ENCODE data around the gene TSN. TPM values are rescaled to one million over a fixed set of nuclear protein-coding genes. Genes with fewer than 3 reads are reported as not detected.
A peak's percentile ranks its signal among the peaks of the same experiment; 100 is the strongest.

The TSN gene
- total RNA-seq, 2 donors from 2014 or later, result 35.3 to 58.7 TPM

DNA sequence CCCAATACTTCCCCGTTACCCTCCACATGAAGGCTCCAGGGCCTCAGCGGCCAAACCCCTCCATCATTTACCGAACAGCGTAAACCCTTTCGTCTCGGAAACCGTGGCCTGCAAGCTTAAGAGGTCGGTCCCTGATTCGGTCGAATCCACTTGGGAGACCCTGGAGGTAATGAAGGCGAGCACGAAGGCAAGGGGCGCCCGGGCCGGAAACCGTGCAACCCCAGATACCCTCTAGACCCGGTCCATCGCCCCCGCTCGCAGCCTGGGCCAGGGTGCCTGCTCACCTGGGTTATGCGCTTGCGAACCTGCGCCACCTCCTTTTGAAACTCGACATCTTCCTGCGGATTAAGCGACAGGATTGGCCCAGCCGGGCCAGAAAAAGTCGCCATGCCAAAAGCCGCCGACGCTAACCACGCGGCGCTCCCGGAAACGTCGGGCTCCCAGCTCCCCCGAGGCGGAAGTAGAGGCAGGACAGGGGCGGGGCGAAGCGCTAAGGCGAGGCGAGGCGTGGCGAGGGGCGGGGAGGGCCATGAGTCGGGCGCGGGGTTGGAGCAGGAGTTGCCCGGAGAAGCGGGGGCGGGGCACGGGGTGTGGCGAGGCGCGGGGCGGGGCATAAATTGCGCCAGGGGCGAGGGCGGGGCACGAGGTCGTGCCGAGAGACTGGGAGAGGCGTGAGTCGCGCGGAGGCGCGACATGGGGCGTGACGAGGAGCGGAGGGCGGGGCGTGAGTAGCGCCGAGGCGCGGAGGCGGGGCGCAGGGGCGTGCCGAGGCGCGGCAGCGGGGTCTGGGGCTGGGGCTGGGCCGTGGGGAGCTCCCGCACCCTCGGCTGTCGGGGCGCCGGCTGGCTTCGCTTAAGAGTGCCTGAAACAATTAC, 18.8 kb upstream of the TSN start, which contains the start of gene NIFK:
Gene NIFK (minus strand): TSS at position 414 of the 875 bp plus-strand sequence. CDS start 25 bp downstream, at position 389.
- Histone ChIP-seq H3K4me3 (peak within 1 kb of the TSS; percentile 61 to 72), H3K27ac (peak within 1 kb of the TSS; percentile 53 to 60), H3K36me3 (peaks cover 0 to 2% of the 10 kb centered on the region in 2 donors), H3K27me3 (replicated peaks; ENCODE audit: insufficient read depth) (no peaks in the 10 kb centered on the region), H3K4me1 (replicated peaks) (no peaks in the 10 kb centered on the region), H3K9me3 (no peaks in the 10 kb centered on the region)
- TF ChIP-seq POLR2A (IDR thresholded peaks at IDR 0.05) (peak; percentile 50), POLR2AphosphoS5 (IDR thresholded peaks at IDR 0.05) (peak; percentile 85)
- TF ChIP-seq, protein P1, sequence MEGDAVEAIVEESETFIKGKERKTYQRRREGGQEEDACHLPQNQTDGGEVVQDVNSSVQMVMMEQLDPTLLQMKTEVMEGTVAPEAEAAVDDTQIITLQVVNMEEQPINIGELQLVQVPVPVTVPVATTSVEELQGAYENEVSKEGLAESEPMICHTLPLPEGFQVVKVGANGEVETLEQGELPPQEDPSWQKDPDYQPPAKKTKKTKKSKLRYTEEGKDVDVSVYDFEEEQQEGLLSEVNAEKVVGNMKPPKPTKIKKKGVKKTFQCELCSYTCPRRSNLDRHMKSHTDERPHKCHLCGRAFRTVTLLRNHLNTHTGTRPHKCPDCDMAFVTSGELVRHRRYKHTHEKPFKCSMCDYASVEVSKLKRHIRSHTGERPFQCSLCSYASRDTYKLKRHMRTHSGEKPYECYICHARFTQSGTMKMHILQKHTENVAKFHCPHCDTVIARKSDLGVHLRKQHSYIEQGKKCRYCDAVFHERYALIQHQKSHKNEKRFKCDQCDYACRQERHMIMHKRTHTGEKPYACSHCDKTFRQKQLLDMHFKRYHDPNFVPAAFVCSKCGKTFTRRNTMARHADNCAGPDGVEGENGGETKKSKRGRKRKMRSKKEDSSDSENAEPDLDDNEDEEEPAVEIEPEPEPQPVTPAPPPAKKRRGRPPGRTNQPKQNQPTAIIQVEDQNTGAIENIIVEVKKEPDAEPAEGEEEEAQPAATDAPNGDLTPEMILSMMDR (IDR thresholded peaks at IDR 0.05), result peak in 2 of 4 experiments; percentile 8 to 10
- intact Hi-C loops (cut with DNase I), result loop anchor here (5.0 kb wide), 1 partner anchor 209 kb away; no protein-coding TSS in a partner anchor
- WGBS, result under 1% methylated on average over 86 of the region's 93 CpGs
- peak; percentile 99 for DNase-seq (ENCODE audit: low spot score)

DNA sequence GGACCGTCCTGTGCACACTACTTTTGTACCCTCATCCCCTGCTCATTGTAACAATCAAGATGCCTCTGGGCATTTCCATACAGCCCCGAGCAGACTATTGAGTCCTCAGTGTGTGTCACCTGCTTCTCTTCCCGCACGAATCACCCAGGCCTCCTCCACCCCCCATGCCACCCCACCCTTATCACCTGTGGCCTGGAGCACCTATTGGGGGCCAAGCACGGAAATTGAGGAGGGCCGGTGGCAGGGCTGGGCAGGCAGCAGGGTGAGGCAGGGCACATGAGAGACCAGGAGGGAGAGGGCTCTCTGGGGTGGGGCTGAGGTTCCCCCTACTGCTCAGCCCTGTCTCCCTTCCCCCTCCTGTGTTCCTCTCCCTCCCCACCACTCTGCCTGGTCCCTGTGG, 14.5 kb upstream of the TSN start:
- WGBS, result 67% methylated on average over 6 of the region's 6 CpGs
- Histone ChIP-seq H3K27me3 (replicated peaks; ENCODE audit: insufficient read depth) (no peaks in the 10 kb centered on the region), H3K4me1 (replicated peaks) (no peaks in the 10 kb centered on the region), H3K36me3 (no peaks in the 10 kb centered on the region), H3K4me3 (no peak overlapping the region), H3K9me3 (no peaks in the 10 kb centered on the region), H3K27ac (no peak overlapping the region)
- no peak for TF ChIP-seq POLR2A (IDR thresholded peaks at IDR 0.05)
- no peak for TF ChIP-seq POLR2AphosphoS5 (IDR thresholded peaks at IDR 0.05)
- TF ChIP-seq, protein P1 (IDR thresholded peaks at IDR 0.05), result no peak
- intact Hi-C loops (cut with DNase I), result no loop called here
- no peak for DNase-seq (ENCODE audit: low spot score)

DNA sequence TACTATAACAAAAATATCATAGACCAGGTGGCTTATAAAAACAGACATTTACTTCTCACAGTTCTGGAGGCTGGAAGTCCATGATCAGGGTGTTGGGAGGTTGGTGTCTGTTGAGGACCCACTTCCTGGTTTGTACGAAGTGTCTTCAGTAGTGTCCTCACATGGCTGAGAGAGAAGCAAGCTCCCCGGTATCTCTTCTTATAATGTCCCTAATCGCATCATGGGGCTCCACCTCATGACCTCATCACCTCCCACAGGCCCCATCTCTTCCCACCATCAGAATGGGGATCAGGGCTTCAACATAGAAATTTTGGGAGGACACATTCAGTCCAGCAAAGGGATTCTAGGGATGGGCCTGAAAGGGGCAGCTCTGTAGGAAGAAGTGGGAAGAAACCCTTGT, 14.0 kb upstream of the TSN start:
- H3K4me1 ChIP-seq (replicated peaks), result no peaks in the 10 kb centered on the region
- H3K9me3 ChIP-seq, result no peaks in the 10 kb centered on the region
- H3K27me3 ChIP-seq (replicated peaks; ENCODE audit: insufficient read depth), result no peaks in the 10 kb centered on the region
- DNase-seq (ENCODE audit: low spot score), result no peak
- 88% methylated on average over 3 of the region's 3 CpGs for WGBS
- H3K27ac ChIP-seq, result no peak overlapping the region
- no peak overlapping the region for H3K4me3 ChIP-seq
- no peaks in the 10 kb centered on the region for H3K36me3 ChIP-seq
- TF ChIP-seq, protein P1 (IDR thresholded peaks at IDR 0.05), result no peak
- TF ChIP-seq POLR2A (IDR thresholded peaks at IDR 0.05) (no peak), POLR2AphosphoS5 (IDR thresholded peaks at IDR 0.05) (no peak)
- intact Hi-C loops (cut with DNase I), result no loop called here

DNA sequence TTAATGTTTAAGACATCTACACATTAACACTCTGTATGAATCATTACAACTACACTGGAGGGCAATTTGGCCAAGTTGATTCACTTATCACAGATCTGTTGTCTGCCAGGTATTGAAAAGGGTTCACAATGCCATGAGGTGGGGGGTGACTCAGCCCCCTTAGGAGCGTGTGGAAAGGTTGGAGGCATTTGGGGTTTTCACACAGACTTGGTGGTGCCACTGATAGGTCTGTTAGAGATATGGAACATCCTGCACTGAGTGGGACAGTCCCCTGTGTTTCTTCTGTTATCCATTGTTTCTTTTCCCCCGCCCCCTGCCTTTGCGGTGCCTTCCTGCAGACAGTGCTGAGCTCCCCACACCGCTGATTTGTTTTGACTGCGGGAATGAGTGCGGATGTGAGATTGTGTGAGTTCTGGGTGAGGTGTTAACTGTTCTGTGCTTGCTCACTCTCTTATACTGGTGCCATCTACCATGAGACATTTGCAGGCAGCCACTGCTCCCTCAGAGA, 9.3 kb upstream of the TSN start:
- whole genome bisulfite sequencing, result 65% methylated on average over 6 of the region's 6 CpGs

More for the DNA sequence above, 9.3 kb upstream of the TSN start:
- Histone ChIP-seq H3K36me3 (no peaks in the 10 kb centered on the region), H3K4me1 (replicated peaks) (no peaks in the 10 kb centered on the region), H3K9me3 (no peaks in the 10 kb centered on the region), H3K27ac (no peak overlapping the region), H3K4me3 (no peak overlapping the region), H3K27me3 (replicated peaks; ENCODE audit: insufficient read depth) (no peaks in the 10 kb centered on the region)
- no peak for TF ChIP-seq POLR2AphosphoS5 (IDR thresholded peaks at IDR 0.05)
- no peak for TF ChIP-seq POLR2A (IDR thresholded peaks at IDR 0.05)
- TF ChIP-seq, protein P1 (IDR thresholded peaks at IDR 0.05), result no peak
- DNase-seq (ENCODE audit: low spot score), result no peak
- intact Hi-C loops (cut with DNase I), result no loop called here

All from prostate gland (tissue), 2 donors.